Transverse colon (tissue), 3 donors: Measurements from ENCODE around the gene ULBP3.

Source experiments
- EP300 ChIP-seq: sonication (generic); formaldehyde crosslinking; IDR thresholded peaks from one replicate; pipeline ENCODE4 v1.6.1; 2017; ENCODE audit warnings: antibody characterized with exemption, low read depth
- TF ChIP-seq, protein P1 (sequence below), 5 experiments: fragments of 200-600 bp in 3 of 5; fragments of 450-650 bp in 2 of 5; sonication (generic) in 3 of 5; IDR thresholded peaks; 1 replicate in 2 of 5; 2 replicates in 3 of 5; pipeline ENCODE4 v1.5.1; 2016 to 2017; ENCODE audit warnings: antibody characterized with exemption in 5 of 5, inconsistent platforms in 3 of 5, mild to moderate bottlenecking in 2 of 5, moderate library complexity in 1 of 5

DNA sequence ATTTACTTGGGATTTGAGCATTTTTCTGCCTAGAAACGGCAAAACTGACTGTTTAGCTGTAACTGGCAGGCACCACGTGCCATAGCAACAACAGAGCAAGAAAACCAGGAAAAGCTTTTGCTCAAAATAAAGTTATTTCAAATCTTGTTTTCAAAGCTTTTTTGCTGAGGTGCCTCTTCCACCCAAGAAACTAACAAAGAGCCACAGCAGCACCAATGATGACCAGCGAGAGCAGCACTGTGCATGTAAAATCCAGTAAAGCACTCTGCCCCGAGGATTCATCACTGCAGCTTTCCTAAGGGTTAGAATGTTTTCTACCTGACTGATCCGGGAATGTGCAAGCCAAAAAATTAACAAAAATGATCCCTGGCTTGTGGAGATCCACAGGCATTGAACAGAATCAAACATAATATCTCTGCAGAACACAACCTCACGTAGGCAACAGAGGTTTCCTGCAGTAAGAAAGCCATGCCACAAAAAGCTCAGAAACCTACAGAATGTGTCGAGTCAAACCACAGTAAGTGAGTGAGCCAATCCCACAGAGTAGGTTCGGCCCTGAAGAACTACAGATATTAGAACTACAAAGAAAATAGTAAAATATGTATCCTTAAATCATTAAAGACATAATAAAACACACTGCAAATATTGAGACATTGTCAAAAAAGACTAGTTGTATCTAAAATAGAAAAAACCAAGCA is 7.4 kb upstream of the ULBP3 start:
- TF ChIP-seq, protein P1, sequence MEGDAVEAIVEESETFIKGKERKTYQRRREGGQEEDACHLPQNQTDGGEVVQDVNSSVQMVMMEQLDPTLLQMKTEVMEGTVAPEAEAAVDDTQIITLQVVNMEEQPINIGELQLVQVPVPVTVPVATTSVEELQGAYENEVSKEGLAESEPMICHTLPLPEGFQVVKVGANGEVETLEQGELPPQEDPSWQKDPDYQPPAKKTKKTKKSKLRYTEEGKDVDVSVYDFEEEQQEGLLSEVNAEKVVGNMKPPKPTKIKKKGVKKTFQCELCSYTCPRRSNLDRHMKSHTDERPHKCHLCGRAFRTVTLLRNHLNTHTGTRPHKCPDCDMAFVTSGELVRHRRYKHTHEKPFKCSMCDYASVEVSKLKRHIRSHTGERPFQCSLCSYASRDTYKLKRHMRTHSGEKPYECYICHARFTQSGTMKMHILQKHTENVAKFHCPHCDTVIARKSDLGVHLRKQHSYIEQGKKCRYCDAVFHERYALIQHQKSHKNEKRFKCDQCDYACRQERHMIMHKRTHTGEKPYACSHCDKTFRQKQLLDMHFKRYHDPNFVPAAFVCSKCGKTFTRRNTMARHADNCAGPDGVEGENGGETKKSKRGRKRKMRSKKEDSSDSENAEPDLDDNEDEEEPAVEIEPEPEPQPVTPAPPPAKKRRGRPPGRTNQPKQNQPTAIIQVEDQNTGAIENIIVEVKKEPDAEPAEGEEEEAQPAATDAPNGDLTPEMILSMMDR (IDR thresholded peaks at IDR 0.05): no peak
- no peak for TF ChIP-seq EP300
